Activated naive CD8-positive, alpha-beta T cell treated with anti-CD3 and anti-CD28 coated beads, Interleukin-2, amount 50 U/mL, for 24 hours (primary cell): Measurements from ENCODE around the gene DCAF8.

ENCODE experiments used
- ATAC-seq: fragments of 150-1000 bp; cut with Tn5 transposase; one replicate; pipeline ENCODE4 v1.10.0; 2021
- DNase-seq: peaks from one replicate; pipeline ENCODE4 v3.0.0; 2021
- H3K27ac Mint-ChIP-seq: one replicate; pipeline ENCODE4 v1.8.0; 2021; ENCODE audit warnings: mild to moderate bottlenecking, mixed read lengths
- H3K27me3 Mint-ChIP-seq: one replicate; pipeline ENCODE4 v1.8.0; 2021; ENCODE audit warnings: mixed read lengths
- H3K36me3 Mint-ChIP-seq: one replicate; pipeline ENCODE4 v1.8.0; 2021; ENCODE audit warnings: low read depth, mixed read lengths
- H3K4me1 Mint-ChIP-seq: one replicate; pipeline ENCODE4 v1.8.0; 2021; ENCODE audit warnings: mixed read lengths
- H3K4me3 Mint-ChIP-seq: one replicate; pipeline ENCODE4 v1.8.0; 2021; ENCODE audit warnings: mild to moderate bottlenecking, moderate library complexity, mixed read lengths
- H3K9me3 Mint-ChIP-seq: one replicate; pipeline ENCODE4 v1.8.0; 2021; ENCODE audit warnings: mixed read lengths

DCAF8 gene

DNA sequence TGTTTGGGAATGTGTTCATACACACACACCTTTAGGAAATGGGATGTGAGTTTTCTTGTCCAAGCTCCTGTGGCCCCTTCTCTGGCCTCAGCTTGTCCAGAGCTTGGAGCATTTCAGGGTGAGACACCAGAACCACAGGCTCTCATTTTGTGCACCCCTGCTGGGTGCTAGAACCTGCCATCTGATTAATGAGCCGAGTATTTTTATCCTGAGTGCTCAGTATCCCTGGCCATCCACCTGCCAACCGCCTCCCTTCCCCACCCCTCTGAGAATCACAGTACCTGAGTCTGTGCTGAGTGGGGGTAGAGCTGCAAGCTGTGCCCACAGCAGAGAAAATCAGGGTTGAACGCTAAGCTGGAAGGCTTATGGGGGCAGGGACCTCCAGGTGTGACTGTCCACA is 70.6 kb downstream of the DCAF8 start:
- Mint-ChIP-seq H3K4me1 (no peaks in the 10 kb centered on the region), H3K27ac (no peak overlapping the region)
- ATAC-seq: no peak

DNA sequence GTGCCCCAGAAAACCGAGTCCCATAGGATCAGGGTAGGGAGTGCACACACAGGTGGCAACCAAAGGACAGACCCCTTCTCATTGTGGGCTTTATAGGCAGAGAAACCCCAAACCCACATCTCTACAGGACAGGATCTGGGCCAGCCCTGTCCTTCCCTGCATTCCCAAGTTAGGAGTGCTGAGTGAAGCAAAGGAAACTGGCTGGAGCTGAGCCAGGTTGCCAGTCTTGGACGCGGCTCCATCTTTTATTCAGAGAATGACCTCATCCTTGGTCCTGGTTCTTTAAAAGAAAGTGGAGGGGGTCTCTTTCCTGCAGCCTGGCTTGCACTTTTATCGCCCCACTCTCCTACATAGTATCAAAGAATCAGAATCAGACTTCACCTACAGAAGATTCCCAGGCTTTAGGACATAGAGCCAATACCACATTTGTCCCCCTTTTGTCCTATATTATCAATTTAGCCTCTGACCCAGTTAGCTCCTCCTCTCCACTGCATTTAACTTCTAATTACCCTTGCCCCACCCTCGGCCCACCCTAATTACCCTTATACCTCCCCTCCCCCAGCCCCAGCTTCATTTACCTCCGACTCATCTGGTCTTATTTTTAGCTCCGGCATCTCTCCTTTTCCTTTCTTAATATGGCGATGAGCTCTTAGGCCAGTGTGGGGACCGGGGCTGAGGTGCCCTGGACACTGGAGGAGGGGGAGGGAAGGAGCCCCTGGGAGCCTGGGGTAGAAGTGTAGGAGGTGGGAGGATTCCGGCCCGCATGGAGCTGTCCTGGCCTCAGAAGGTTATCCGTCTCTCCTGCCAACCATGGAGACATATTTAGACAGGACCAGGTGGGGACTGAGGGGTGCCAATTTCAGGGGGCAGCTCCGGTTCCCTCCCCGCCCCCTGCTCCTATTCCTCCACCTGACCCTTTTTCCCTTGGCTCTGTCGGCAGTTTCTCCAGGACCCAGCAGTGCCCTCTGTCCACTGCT is 72.4 kb downstream of the DCAF8 start, which contains the start of gene CASQ1:
Gene CASQ1 (plus strand): TSS at position 927 of the 977 bp plus-strand sequence. CDS start 177 bp downstream, outside the sequence.
- H3K36me3 Mint-ChIP-seq: no peaks in the 10 kb centered on the region
- no peak within 1 kb of the TSS for H3K4me3 Mint-ChIP-seq
- no peak within 1 kb of the TSS for H3K27ac Mint-ChIP-seq
- H3K4me1 Mint-ChIP-seq: no peaks in the 10 kb centered on the region
- ATAC-seq (no peak), DNase-seq (no peak)
- H3K9me3 Mint-ChIP-seq: no peaks in the 10 kb centered on the region
- H3K27me3 Mint-ChIP-seq: peaks cover 5% of the 10 kb centered on the region

More for the DNA sequence above, 70.6 kb downstream of the DCAF8 start:
- Mint-ChIP-seq H3K9me3 (no peaks in the 10 kb centered on the region), H3K36me3 (no peaks in the 10 kb centered on the region), H3K27me3 (no peaks in the 10 kb centered on the region), H3K4me3 (no peak overlapping the region)
- no peak for DNase-seq

GRCh38 chr1:160188341-160188740 is 74.0 kb downstream of the DCAF8 start:
- no peak for DNase-seq

GRCh38 chr1:160187407-160187806 is 74.9 kb downstream of the DCAF8 start:
- Mint-ChIP-seq H3K36me3 (no peaks in the 10 kb centered on the region), H3K4me1 (no peaks in the 10 kb centered on the region), H3K27ac (no peak overlapping the region), H3K27me3 (peaks cover 5% of the 10 kb centered on the region), H3K4me3 (no peak overlapping the region), H3K9me3 (no peaks in the 10 kb centered on the region)
- DNase-seq (no peak), ATAC-seq (no peak)

More at GRCh38 chr1:160188341-160188740, 74.0 kb downstream of the DCAF8 start:
- ATAC-seq: no peak
- Mint-ChIP-seq H3K4me3 (no peak overlapping the region), H3K27me3 (peaks cover 5% of the 10 kb centered on the region), H3K36me3 (no peaks in the 10 kb centered on the region), H3K9me3 (no peaks in the 10 kb centered on the region), H3K27ac (no peak overlapping the region), H3K4me1 (no peaks in the 10 kb centered on the region)

GRCh38 chr1:160186729-160187128 is 75.6 kb downstream of the DCAF8 start:
- no peaks in the 10 kb centered on the region for H3K36me3 Mint-ChIP-seq
- H3K4me3 Mint-ChIP-seq: no peak overlapping the region
- ATAC-seq (no peak), DNase-seq (no peak)
- H3K9me3 Mint-ChIP-seq: no peaks in the 10 kb centered on the region
- peaks cover 5% of the 10 kb centered on the region for H3K27me3 Mint-ChIP-seq
- no peak overlapping the region for H3K27ac Mint-ChIP-seq
- H3K4me1 Mint-ChIP-seq: no peaks in the 10 kb centered on the region

- peaks cover 5% of the 10 kb centered on the region for H3K27me3 Mint-ChIP-seq
- H3K4me3 Mint-ChIP-seq: no peak overlapping the region
These were observed 76.1 kb downstream of the DCAF8 start for GRCh38 chr1:160186246-160186645.

GRCh38 chr1:160179336-160179735 is 83.0 kb downstream of the DCAF8 start:
- H3K4me3 Mint-ChIP-seq: no peak overlapping the region
- H3K36me3 Mint-ChIP-seq: no peaks in the 10 kb centered on the region
- peaks cover 14% of the 10 kb centered on the region for H3K27me3 Mint-ChIP-seq
- DNase-seq (no peak), ATAC-seq (no peak)
- H3K4me1 Mint-ChIP-seq: peaks cover 7% of the 10 kb centered on the region
- H3K27ac Mint-ChIP-seq: no peak overlapping the region
- H3K9me3 Mint-ChIP-seq: no peaks in the 10 kb centered on the region

More at GRCh38 chr1:160186246-160186645, 76.1 kb downstream of the DCAF8 start:
- H3K27ac Mint-ChIP-seq: no peak overlapping the region
- no peaks in the 10 kb centered on the region for H3K9me3 Mint-ChIP-seq
- no peaks in the 10 kb centered on the region for H3K36me3 Mint-ChIP-seq
- no peaks in the 10 kb centered on the region for H3K4me1 Mint-ChIP-seq
- no peak for DNase-seq
- no peak for ATAC-seq

GRCh38 chr1:160178731-160179130 is 83.6 kb downstream of the DCAF8 start:
- Mint-ChIP-seq H3K4me1 (peaks cover 7% of the 10 kb centered on the region), H3K4me3 (no peak overlapping the region), H3K27me3 (peaks cover 15% of the 10 kb centered on the region), H3K9me3 (no peaks in the 10 kb centered on the region), H3K36me3 (no peaks in the 10 kb centered on the region), H3K27ac (no peak overlapping the region)
- ATAC-seq (no peak), DNase-seq (no peak)

- no peak for ATAC-seq
- H3K27ac Mint-ChIP-seq: no peak overlapping the region
These were observed 84.7 kb downstream of the DCAF8 start for GRCh38 chr1:160177667-160178066.

DNA sequence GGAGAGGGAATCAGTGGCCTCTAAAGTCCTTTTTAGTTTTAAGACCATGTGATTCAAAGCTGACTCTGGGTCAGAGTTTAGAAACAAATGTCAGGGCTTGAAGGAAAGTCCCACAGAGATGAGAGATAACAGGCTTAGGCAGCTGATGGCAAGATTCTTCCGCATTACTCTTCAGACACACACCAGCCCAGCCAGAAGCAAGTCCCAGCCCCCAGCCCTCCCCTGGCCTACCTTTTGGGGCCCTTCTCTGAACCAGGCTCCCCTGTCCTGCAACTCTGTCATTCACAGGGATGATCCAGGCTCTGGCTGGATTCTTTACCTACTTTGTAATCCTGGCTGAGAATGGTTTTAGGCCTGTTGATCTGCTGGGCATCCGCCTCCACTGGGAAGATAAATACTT is 85.1 kb downstream of the DCAF8 start:
- H3K4me3 Mint-ChIP-seq: no peak overlapping the region
- H3K4me1 Mint-ChIP-seq: peaks cover 7% of the 10 kb centered on the region
- no peaks in the 10 kb centered on the region for H3K36me3 Mint-ChIP-seq
- H3K27me3 Mint-ChIP-seq: peaks cover 15% of the 10 kb centered on the region
- ATAC-seq (peak; percentile 75), DNase-seq (no peak)
- H3K27ac Mint-ChIP-seq: no peak overlapping the region
- H3K9me3 Mint-ChIP-seq: no peaks in the 10 kb centered on the region

More at GRCh38 chr1:160177667-160178066, 84.7 kb downstream of the DCAF8 start:
- Mint-ChIP-seq H3K36me3 (no peaks in the 10 kb centered on the region), H3K27me3 (peaks cover 15% of the 10 kb centered on the region), H3K4me1 (peaks cover 7% of the 10 kb centered on the region), H3K9me3 (no peaks in the 10 kb centered on the region), H3K4me3 (no peak overlapping the region)
- DNase-seq: no peak

- H3K36me3 Mint-ChIP-seq: no peaks in the 10 kb centered on the region
- DNase-seq: no peak
- peaks cover 12% of the 10 kb centered on the region for H3K27me3 Mint-ChIP-seq
These were observed 90.4 kb downstream of the DCAF8 start for GRCh38 chr1:160171980-160172379.

GRCh38 chr1:160171354-160171753 is 91.0 kb downstream of the DCAF8 start:
- Mint-ChIP-seq H3K36me3 (no peaks in the 10 kb centered on the region), H3K27ac (no peak overlapping the region), H3K4me3 (no peak overlapping the region), H3K27me3 (peaks cover 15% of the 10 kb centered on the region), H3K4me1 (peaks cover 33% of the 10 kb centered on the region), H3K9me3 (no peaks in the 10 kb centered on the region)
- DNase-seq (no peak), ATAC-seq (no peak)

More at GRCh38 chr1:160171980-160172379, 90.4 kb downstream of the DCAF8 start:
- no peaks in the 10 kb centered on the region for H3K9me3 Mint-ChIP-seq
- ATAC-seq: no peak
- H3K4me1 Mint-ChIP-seq: peaks cover 32% of the 10 kb centered on the region
- H3K4me3 Mint-ChIP-seq: no peak overlapping the region
- H3K27ac Mint-ChIP-seq: no peak overlapping the region

GRCh38 chr1:160169553-160170399 is 92.6 kb downstream of the DCAF8 start:
- DNase-seq: peak; percentile 60
- ATAC-seq: peak; percentile 65
- Mint-ChIP-seq H3K4me3 (no peak overlapping the region), H3K27me3 (peaks cover 18% of the 10 kb centered on the region), H3K36me3 (no peaks in the 10 kb centered on the region), H3K9me3 (no peaks in the 10 kb centered on the region), H3K27ac (peak overlapping the region; percentile 37), H3K4me1 (peaks cover 38% of the 10 kb centered on the region)

DNA sequence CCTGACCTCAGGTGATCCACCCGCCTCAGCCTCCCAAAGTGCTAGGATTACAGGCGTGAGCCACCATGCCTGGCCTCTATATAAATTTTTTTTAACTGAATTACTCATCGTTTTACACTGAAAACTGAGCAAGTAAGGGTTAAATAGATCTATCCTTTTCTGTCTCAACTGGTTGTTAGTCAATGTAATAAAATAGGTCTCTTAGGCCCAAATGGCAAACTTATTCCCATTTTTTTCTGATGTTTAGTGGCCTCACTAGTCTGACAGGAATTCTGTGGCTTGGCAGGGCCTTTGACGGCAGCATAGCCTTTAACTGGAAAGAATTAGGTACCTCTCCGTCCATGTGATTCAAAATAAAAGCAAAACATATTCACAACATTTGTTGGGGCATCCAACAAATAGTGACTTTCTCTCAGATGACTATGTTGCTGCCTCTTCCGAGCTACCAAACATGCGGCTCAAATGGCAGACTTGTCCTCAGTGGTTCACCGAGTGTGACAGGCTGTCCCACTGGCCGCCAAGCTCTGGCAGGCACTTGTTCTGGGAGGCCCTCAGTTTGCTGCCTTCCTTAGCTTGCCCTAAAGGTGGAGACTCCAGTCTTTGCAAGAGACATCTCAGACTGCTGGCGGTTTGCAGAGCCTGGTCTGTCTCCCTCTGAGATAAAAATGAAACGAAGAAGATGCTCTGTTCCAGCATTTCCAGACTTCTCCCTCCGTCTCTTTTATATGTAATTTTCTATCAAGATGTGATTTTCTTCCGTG is 93.6 kb downstream of the DCAF8 start:
- ATAC-seq: no peak
- Mint-ChIP-seq H3K9me3 (no peaks in the 10 kb centered on the region), H3K27ac (no peak overlapping the region), H3K36me3 (no peaks in the 10 kb centered on the region), H3K4me3 (no peak overlapping the region), H3K27me3 (peaks cover 16% of the 10 kb centered on the region), H3K4me1 (peaks cover 38% of the 10 kb centered on the region)
- DNase-seq: no peak
